Panc1 (cell line): ENCODE measurements around the gene EHBP1. TPM values are rescaled to one million over a fixed set of nuclear protein-coding genes. Genes with fewer than 3 reads are reported as not detected.

Experiments
- ATAC-seq: fragments of 200-7000 bp; cut with Tn5 transposase; 2 replicates; pipeline ENCODE4 v1.9.1; 2020; ENCODE audit warnings: mild to moderate bottlenecking, moderate library complexity
- BruUV-seq: library from RNA; stranded (reverse); fragments of 400-500 nt; replicated peaks from 2 replicates; lab custom pipeline; 2021; lab: Mats Ljungman, UMichigan
- CTCF ChIA-PET: fragments of 300-600 bp; sonication (Branson Sonifier 250); formaldehyde crosslinking; loops from one replicate; lab custom pipeline; 2022; ENCODE audit warnings: antibody characterized with exemption; lab: Charles Lee
- POLR2A ChIA-PET: fragments of 300-600 bp; sonication (Branson Sonifier 250); formaldehyde crosslinking; loops from one replicate; lab custom pipeline; 2022; ENCODE audit warnings: antibody characterized with exemption; lab: Charles Lee
- DNase-seq: peaks from one replicate; pipeline ENCODE4 v3.0.0-alpha.2; 2010; ENCODE audit warnings: low read depth, low spot score
- H3K27ac ChIP-seq: 2 replicates; pipeline ENCODE4 v1.5.1; 2011; ENCODE audit warnings: mild to moderate bottlenecking, low read length, inconsistent platforms
- H3K27me3 ChIP-seq: fragments of 200-500 bp; sonication (Bioruptor generic); 2 replicates; pipeline ENCODE4 v1.6.0; 2014; ENCODE audit warnings: low read length, inconsistent platforms; ENCODE audit not compliant: control insufficient read depth, insufficient read depth
- H3K36me3 ChIP-seq: fragments of 200-500 bp; sonication (Bioruptor generic); 2 replicates; pipeline ENCODE4 v1.5.1; 2014; ENCODE audit warnings: inconsistent platforms, mild to moderate bottlenecking, low read length, moderate library complexity; ENCODE audit not compliant: control insufficient read depth, insufficient read depth
- H3K4me1 ChIP-seq: 2 replicates; pipeline ENCODE4 v1.5.1; 2011; ENCODE audit warnings: inconsistent platforms, mild to moderate bottlenecking, low read length, moderate library complexity; ENCODE audit not compliant: control insufficient read depth, insufficient read depth
- H3K4me3 ChIP-seq, 2 experiments: 2 replicates each; pipeline ENCODE4 v1.5.1; 2011 to 2012; ENCODE audit warnings: low read depth in 2 of 2, low read length in 2 of 2, mild to moderate bottlenecking in 2 of 2, inconsistent platforms in 1 of 2, moderate library complexity in 1 of 2
- H3K9me3 ChIP-seq: fragments of 200-500 bp; sonication (Bioruptor generic); 2 replicates; pipeline ENCODE4 v1.5.1; 2014; ENCODE audit warnings: low read depth, mild to moderate bottlenecking, inconsistent platforms, low read length, moderate library complexity; ENCODE audit not compliant: control insufficient read depth, insufficient read depth
- CTCF ChIP-seq: fragments of 450-650 bp; IDR thresholded peaks from 2 replicates; pipeline ENCODE4 v1.5.1; 2017; ENCODE audit warnings: mild to moderate bottlenecking
- POLR2AphosphoS5 ChIP-seq: IDR thresholded peaks from 2 replicates; pipeline ENCODE4 v1.6.1; 2012; ENCODE audit warnings: mild to moderate bottlenecking, low read depth, low read length, moderate library complexity
- REST ChIP-seq, 2 experiments: IDR thresholded peaks; 2 replicates each; pipeline ENCODE4 v1.6.1; 2011 to 2012; ENCODE audit warnings: low read depth in 2 of 2, control low read depth in 1 of 2, low read length in 1 of 2, mild to moderate bottlenecking in 1 of 2, moderate library complexity in 1 of 2; ENCODE audit not compliant: insufficient read depth in 1 of 2
- SIN3A ChIP-seq: IDR thresholded peaks from 2 replicates; pipeline ENCODE4 v1.6.1; 2012; ENCODE audit warnings: low read depth, mild to moderate bottlenecking, low read length, moderate library complexity, borderline replicate concordance; ENCODE audit not compliant: insufficient read depth
- TCF7L2 ChIP-seq: IDR thresholded peaks from 2 replicates; pipeline ENCODE4 v1.6.1; 2011; ENCODE audit warnings: mild to moderate bottlenecking, low read depth, low read length, inconsistent platforms
- in situ Hi-C: cut with HindIII; loops from 2 replicates; pipeline ENCODE4 v1.10.0; 2016; ENCODE audit warnings: low sequenced_read_pairs, low pct_unique_long_range_greater_than_20kb
- intact Hi-C: fragments of 100-400 bp; cut with micrococcal nuclease; formaldehyde crosslinking; loops from one replicate; pipeline ENCODE4 v1.10.0; 2022; ENCODE audit not compliant: unreplicated experiment
- total RNA-seq: library from RNA; stranded (reverse); gene quantifications from one replicate; pipeline ENCODE4 v1.2.1, GENCODE V29; 2021; ENCODE audit not compliant: unreplicated experiment

EHBP1 gene
- total RNA-seq, 1 experiment from 2014 or later = 46.1 TPM

GRCh38 chr2:62939735-62940491 lies 234.4 kb downstream of the EHBP1 start:
- no peaks in the 10 kb centered on the region for H3K27me3 ChIP-seq
- no peaks in the 10 kb centered on the region for H3K9me3 ChIP-seq
- intact Hi-C loops = no loop called here
- in situ Hi-C loops = no loop called here
- ATAC-seq (no peak), DNase-seq (no peak)
- no peak overlapping the region for H3K27ac ChIP-seq
- ChIA-PET CTCF (no interaction called here), POLR2A (no interaction called here)
- TF ChIP-seq SIN3A = no peak
- no peak for TF ChIP-seq TCF7L2
- TF ChIP-seq REST (IDR thresholded peaks at IDR 0.05; ENCODE audit: insufficient read depth in 1 of 2, low read depth in 2 of 2, low read length in 1 of 2) = no peak
- TF ChIP-seq CTCF = no peak
- TF ChIP-seq POLR2AphosphoS5 = no peak
- no peaks in the 10 kb centered on the region; the same call in 1 of the 2 replicates for H3K36me3 ChIP-seq
- no peaks in the 10 kb centered on the region for H3K4me1 ChIP-seq
- H3K4me3 ChIP-seq = no peak overlapping the region
- no TSS peak for BruUV-seq

GRCh38 chr2:62940697-62941096 lies 235.2 kb downstream of the EHBP1 start:
- H3K36me3 ChIP-seq = no peaks in the 10 kb centered on the region; the same call in 1 of the 2 replicates
- no peak overlapping the region for H3K4me3 ChIP-seq
- DNase-seq = no peak
- CTCF ChIA-PET = no interaction called here
- no peak for TF ChIP-seq REST (IDR thresholded peaks at IDR 0.05; ENCODE audit: insufficient read depth in 1 of 2, low read depth in 2 of 2, low read length in 1 of 2)
- TF ChIP-seq SIN3A = no peak
- no peak for TF ChIP-seq POLR2AphosphoS5
- no peak for TF ChIP-seq CTCF
- TF ChIP-seq TCF7L2 = no peak
- ATAC-seq = no peak
- H3K4me1 ChIP-seq = no peaks in the 10 kb centered on the region
- in situ Hi-C loops (no loop called here), intact Hi-C loops (no loop called here)
- BruUV-seq = no TSS peak
- no peak overlapping the region for H3K27ac ChIP-seq
- no peaks in the 10 kb centered on the region for H3K27me3 ChIP-seq
- no peaks in the 10 kb centered on the region for H3K9me3 ChIP-seq
- POLR2A ChIA-PET = no interaction called here
